Left kidney (tissue), 2 donors: ENCODE results near the gene NTN4. TPM values are rescaled to one million over a fixed set of nuclear protein-coding genes. Genes with fewer than 3 reads are reported as not detected.
"Not testable (repeated sequence)": the region's sequence is repeated elsewhere in the genome, so short reads cannot be mapped to it uniquely, and the experiment has no call there.

Experiments
- DNase-seq: peaks from one replicate; pipeline ENCODE4 v3.0.0-alpha.2; 2013
- polyA plus RNA-seq: library from polyadenylated mRNA; unstranded; fragments of 120-200 nt; gene quantifications from one replicate; pipeline ENCODE4 v1.2.1, GENCODE V29; 2013; ENCODE audit not compliant: insufficient read length

Gene NTN4
- polyA plus RNA-seq, 1 donor, result 99.8 TPM

- no peak for DNase-seq
Measured at GRCh38 chr12:95661360-95661759, 129.2 kb downstream of the NTN4 start.

DNA sequence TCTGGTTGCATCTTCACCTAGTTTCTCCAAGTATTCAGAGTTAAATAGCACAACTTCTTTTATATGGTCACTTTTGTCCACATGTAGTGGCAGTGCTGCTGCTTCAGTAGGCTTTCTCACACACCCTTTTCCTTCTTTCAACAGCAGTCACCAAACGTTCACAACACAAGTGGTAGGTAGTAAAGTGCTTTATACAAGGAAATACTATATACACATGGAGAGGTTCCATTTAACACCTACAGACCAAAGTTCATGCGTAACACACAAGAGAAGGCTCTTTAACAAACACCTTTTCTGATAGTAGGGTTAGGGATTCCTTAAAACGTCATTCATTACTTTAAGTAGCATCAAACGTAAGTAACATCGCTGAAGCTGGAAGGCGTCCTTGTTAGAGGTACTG, 132.2 kb downstream of the NTN4 start:
- DNase-seq, result no peak

GRCh38 chr12:95654665-95655064, 135.9 kb downstream of the NTN4 start:
- not testable (repeated sequence) for DNase-seq

DNA sequence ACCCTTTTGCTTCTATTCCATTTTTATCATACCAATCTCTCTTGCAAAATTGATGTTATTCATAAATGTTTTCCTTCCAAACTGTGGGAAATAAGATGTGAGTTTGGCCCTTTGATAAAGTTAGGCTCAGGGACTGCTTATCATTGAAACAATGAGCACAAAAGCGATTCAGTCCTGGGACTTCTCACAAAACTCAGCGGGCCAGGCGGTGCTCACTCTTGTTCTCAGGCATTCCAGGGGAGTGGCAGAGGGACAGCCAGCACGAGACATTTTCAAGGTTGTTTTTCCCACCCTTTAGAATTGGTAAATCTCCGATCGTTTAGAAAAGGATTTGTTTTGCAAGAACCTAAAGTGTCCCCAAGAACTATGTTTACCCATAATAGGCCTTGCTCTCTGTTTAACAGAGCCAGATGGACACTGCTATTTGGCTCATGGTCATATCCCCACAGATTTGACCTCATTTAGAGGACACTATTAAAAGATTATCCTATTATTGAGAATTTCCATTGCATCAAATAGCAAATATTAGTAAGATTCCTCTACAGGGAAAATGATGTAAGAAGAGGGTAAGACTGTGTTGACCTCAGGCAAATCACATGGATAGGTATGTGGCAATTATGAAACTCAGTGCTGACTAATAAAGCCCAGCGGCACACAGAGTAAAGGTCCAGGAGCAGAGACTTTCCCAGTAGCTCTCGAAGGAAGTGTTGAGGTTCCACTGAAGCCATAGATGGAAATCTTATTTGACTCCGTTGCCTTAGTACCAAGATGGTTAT, 136.6 kb downstream of the NTN4 start:
- no peak for DNase-seq

GRCh38 chr12:95651681-95652080, 138.9 kb downstream of the NTN4 start:
- no peak for DNase-seq

DNA sequence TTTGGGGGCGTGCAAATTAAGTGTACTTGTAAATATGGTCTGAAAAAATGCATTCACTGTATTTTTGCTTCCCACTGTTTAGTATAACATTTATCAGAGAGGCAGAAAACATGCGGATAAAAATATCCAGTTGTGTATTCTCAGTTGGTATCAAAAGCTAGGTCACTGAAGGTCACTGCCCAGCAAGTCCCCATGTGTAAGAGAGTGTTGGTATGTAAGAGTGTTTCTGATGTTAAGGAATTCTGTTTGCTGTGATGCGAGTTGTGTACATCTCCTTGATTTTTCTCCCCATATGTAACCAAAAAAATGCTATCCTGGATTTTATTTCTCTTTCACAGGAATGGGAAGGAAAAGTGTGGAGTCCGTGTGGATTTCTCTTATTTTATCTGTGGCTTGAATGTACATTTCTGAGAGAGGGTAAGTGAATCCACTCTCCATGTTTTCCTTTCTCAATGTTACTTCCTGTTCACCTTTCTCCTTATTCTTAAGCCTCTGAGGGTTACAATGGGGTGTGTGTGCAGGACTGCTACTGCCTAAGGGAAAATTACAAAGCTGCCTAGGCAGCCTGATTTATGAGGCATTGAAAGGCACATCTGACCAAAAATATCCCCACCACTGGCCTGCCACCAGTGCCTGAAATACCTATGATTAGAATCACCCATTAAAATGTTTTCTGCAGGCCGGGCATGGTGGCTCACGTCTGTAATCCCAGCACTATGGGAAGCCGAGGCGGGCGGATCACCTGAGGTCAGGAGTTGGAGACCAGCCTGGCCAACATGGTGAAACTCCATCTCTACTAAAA, 141.4 kb downstream of the NTN4 start:
- DNase-seq, result peak; percentile 43

GRCh38 chr12:95646781-95647190, 143.8 kb downstream of the NTN4 start:
- DNase-seq, result peak; percentile 60

GRCh38 chr12:95643256-95643655, 147.3 kb downstream of the NTN4 start:
- no peak for DNase-seq

GRCh38 chr12:95642583-95642982, 148.0 kb downstream of the NTN4 start:
- DNase-seq, result no peak

- no peak for DNase-seq
Measured at GRCh38 chr12:95641299-95641952, 149.1 kb downstream of the NTN4 start.

- no peak for DNase-seq
Measured at GRCh38 chr12:95640516-95640915, 150.0 kb downstream of the NTN4 start.

GRCh38 chr12:95637471-95638155, 153.0 kb downstream of the NTN4 start:
- no peak for DNase-seq

DNA sequence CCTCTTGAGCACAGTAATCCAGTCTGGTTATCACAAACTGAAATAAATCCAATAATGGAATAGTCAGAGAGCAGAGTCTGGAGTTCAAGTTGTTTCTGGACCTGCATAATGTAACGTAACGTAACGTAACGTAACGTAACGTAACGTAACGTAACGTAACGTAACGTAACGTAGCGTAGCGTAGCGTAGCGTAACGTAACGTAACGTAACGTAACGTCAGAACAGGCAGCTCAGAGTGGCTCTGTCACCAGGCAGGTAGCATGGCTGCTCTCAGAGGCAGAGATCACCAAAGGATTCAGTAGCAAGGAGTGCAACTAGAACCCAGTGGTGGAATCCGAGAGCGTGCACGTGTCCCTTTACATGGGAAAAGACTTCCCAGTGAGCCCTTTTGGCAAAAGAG, 153.6 kb downstream of the NTN4 start:
- no peak for DNase-seq

DNA sequence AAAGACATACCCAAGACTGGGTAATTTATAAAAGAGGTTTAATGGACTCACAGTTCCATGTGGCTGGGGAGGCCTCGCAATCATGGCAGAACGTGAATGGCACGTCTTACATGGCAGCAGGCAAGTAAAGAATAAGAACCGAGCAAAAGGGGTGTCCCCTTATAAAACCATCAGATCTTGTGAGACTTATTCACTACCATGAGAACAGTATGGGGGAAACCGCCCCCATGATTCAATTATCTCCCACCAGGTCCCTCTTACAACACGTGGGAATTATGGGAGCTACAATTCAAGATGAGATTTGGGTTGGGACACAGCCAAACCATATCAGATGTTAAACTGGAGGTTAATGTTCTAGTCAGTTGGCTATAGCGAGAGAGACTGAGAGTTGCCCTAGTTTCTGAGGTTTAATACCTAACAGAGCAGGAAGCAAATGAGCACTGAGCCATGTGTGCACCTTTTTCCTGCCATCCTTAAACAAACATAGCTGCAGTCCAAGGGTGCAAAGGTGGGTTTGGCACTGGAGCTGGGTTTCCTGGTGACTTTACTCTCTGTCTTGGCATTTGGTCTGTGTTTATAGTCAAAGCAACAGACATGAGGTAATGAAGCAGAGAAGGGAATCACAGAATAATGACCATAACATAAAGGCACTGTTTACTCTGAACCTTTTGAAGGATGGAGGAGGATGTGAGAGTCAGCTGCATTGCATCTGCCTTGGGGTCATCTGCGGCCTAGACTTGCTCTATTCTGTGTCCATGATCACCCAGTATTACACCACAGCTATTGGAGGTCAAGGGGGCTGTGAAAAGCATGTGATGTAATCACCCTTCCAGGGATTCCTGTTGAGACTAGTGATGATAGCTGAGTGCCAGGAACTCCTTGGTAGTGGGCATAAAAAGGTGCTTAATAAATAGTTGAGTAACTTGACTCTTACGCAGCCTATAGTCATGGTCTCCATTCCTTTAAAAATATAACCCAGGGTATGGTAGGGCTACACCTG, 155.6 kb downstream of the NTN4 start:
- peak; percentile 38 for DNase-seq

GRCh38 chr12:95633732-95634465, 156.7 kb downstream of the NTN4 start:
- no peak for DNase-seq

DNA sequence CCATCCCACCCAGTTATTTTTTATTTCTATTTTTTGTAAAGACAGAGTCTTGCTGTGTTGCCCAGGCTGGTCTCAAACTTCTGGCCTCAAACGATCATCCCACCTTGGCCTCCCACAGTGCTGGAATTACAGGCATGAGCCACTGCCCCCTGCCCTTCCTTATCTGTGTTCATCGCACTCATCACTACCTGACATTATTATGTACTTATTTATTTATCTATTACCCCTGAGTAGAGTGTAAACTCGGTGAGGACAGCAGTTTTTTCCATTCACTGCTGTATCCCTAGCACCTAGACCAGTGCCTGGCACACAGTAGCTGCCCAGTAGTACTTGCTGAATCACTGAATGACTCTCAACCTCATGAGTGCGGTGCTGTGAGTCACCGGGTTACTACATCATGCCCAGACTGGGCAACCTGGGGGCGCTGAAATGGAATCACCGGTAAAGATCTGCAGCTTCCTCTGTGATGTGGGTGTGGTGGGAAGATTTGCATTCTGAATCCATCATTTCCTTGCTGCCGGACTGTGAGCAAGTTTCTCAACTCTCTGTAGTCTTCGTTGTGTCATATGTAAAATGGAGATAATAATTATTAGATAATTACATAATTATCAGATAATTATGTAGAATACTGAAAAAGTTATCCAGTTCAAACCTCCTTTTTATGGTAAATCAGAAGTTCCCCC, 157.4 kb downstream of the NTN4 start:
- DNase-seq, result no peak

DNA sequence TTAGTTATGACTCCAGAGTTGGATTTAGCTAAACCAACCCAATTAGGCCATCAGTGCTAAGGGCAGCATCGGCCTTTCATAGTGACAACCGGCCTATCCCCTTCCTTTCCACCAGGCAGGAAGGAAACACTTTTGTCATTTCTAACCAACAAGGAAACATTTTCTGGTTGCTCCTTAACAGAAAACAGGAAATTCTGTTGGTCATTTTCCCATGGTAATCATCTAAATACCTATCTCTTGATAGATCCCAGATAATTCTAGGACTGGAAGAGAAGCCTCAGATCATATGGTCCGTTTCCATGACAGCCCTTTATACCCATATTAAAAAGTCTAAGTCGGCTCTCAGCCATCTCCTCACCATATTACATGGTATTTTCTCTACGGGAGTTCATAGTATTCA, 160.1 kb downstream of the NTN4 start:
- DNase-seq, result no peak

DNA sequence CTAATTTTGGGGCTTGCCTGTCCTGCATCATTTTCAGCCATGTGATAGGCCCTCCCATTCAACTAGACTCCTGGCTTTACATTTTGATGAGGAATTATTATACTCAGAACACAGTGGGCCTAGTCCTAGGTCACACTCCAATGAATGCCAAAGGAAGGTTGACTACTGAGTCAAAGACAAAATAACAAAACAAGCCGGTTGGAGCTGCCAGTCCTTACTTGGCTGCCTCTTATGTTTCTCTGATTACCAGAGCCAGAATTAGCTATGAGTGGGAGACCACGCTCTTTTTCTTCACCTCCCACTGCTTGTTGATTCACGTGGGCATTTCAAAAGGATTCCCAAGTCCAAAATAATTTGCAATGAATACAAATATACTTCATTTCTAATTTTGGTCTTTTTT, 161.2 kb downstream of the NTN4 start:
- no peak for DNase-seq

GRCh38 chr12:95626854-95627253, 163.7 kb downstream of the NTN4 start:
- DNase-seq, result no peak

DNA sequence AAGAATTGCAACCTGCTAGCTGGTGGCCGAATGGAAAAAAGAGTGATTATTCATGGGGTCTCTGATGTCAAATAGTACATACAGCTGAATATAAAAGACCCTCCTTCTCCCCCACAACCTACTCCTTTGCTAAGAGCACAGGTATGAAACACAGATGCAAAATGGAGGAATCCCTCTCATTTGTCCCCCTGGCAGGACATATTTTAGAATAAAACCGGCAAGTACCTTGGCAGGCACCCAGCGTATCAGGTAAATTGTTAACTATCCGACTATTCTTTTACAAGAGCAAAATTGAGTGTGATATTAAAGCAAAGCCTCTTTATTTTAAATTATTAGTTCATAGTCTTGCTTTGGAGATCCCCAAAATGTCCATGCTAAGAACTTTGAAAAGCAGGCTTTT, 165.6 kb downstream of the NTN4 start:
- no peak for DNase-seq
